NT2/D1 (cell line): ENCODE measurements around the gene ZCCHC3.

Experiments used
- YY1 ChIP-seq: IDR thresholded peaks from 2 replicates; pipeline ENCODE4 v1.6.1; 2011; ENCODE audit not compliant: insufficient read length, insufficient read depth
- ZNF274 ChIP-seq: IDR thresholded peaks from 2 replicates; pipeline ENCODE4 v1.6.1; 2011; ENCODE audit warnings: mild to moderate bottlenecking, low read depth, low read length

- TF ChIP-seq YY1 (no peak), ZNF274 (no peak)
Measured at GRCh38 chr20:343107-343506, 45.7 kb downstream of the ZCCHC3 start.
